Heart right ventricle (tissue), 16 donors: ENCODE measurements around the gene FAM13B. TPM values are rescaled to one million over a fixed set of nuclear protein-coding genes. Genes with fewer than 3 reads are reported as not detected.
"Not testable (repeated sequence)": the region's sequence is repeated elsewhere in the genome, so short reads cannot be mapped to it uniquely, and the experiment has no call there.

Experiments
- ATAC-seq, 8 donors: fragments of 200-7000 bp; cut with Tn5 transposase; one replicate each; pipeline ENCODE4 v1.9.1; 2020; ENCODE audit warnings: mild to moderate bottlenecking in 8 of 8, moderate library complexity in 8 of 8, moderate number of reproducible peaks in 1 of 8
- DNase-seq, 2 donors: peaks; one replicate each; pipeline ENCODE4 v3.0.0-alpha.2; 2020
- H3K27ac ChIP-seq, 10 donors: fragments of 200-600 bp; sonication (generic) in 2 of 10; one replicate each; pipeline versions ENCODE4 v1.5.0 to v1.8.0; 2020 to 2022; ENCODE audit warnings: mild to moderate bottlenecking in 3 of 10
- H3K27me3 ChIP-seq, 7 donors: fragments of 200-600 bp; one replicate each; pipeline ENCODE4 v1.8.0; 2021 to 2022; ENCODE audit warnings: mild to moderate bottlenecking in 2 of 7
- H3K36me3 ChIP-seq, 9 donors: fragments of 200-600 bp; sonication (generic) in 1 of 9; one replicate each; pipeline versions ENCODE4 v1.5.0 to v1.8.0; 2020 to 2022; ENCODE audit warnings: mild to moderate bottlenecking in 2 of 9
- H3K4me1 ChIP-seq, 9 donors: fragments of 200-600 bp; sonication (generic) in 1 of 9; one replicate each; pipeline versions ENCODE4 v1.5.0 to v1.8.0; 2020 to 2022; ENCODE audit warnings: mild to moderate bottlenecking in 4 of 9
- H3K4me3 ChIP-seq, 10 donors: fragments of 200-600 bp; sonication (generic) in 2 of 10; one replicate each; pipeline versions ENCODE4 v1.5.0 to v1.8.0; 2020 to 2022; ENCODE audit warnings: mild to moderate bottlenecking in 7 of 10, moderate library complexity in 2 of 10
- H3K9me3 ChIP-seq, 11 donors: fragments of 200-600 bp in 10 of 11; sonication (generic) in 2 of 11; one replicate each; pipeline versions ENCODE4 v1.5.0 to v1.8.0; 2013 to 2022; ENCODE audit warnings: mild to moderate bottlenecking in 2 of 11, control low read depth in 1 of 11, moderate library complexity in 1 of 11
- WGBS, 2 donors: extraction: QIAGEN DNeasy Blood & Tissue Kit; methylation state at CpG; one replicate each; pipeline ENCODE4 v1.1.7; 2013; ENCODE audit warnings: inconsistent platforms in 1 of 2; 5-methylcytosine and 5-hydroxymethylcytosine counted together
- intact Hi-C, 10 donors: fragments of 100-400 bp; cut with DNase I; formaldehyde crosslinking; loops; one replicate each; pipeline versions ENCODE4 v1.11.1 to v1.14.2; 2022
- polyA plus RNA-seq, 2 donors: library from polyadenylated mRNA; stranded (reverse); fragments of 200-250 nt; gene quantifications; one replicate each; pipeline ENCODE4 v1.2.3, GENCODE V29; 2013
- total RNA-seq, 10 donors: library from RNA; stranded (reverse); fragmentation: NEBNext Ultra II Directional in 3 of 10; extraction: Animal tissue kit (Norgen Biotek cat#: 25700) in 3 of 10; gene quantifications; one replicate each; pipeline versions ENCODE4 v1.2.1 to v1.2.4, GENCODE V29; 2021 to 2023
- TF ChIP-seq, protein P1 (sequence below), 9 donors: fragments of 200-600 bp; sonication (generic) in 2 of 9; IDR thresholded peaks; one replicate each; pipeline versions ENCODE4 v1.5.0 to v1.8.0; 2021 to 2022; ENCODE audit warnings: antibody characterized with exemption in 9 of 9, mild to moderate bottlenecking in 5 of 9, moderate library complexity in 1 of 9
- donor health status: Arrhythmogenic right ventricular cardiomyopathy.
- donor health status: ischemic (EF 13 %, LVEDD 7.1; RV severe dilation, severe dysfunction).
- donor health status: healthy with polysubstance abuse.
- donor health status: DM: no; HTN: yes; CAD: no.
- donor health status: DM: no; HTN: no; CAD: no.
- donor health status: ischemic (EF 25% LVEDD 6.9; RV normal size, moderate dysfunction).
- donor health status: ischemic (EF 25% LVEDD 5.7; RV mildly dilated, moderate dysfunction).
- donor health status: healthy.
- donor health status: DM: yes; HTN: yes; CAD: no.
- donor health status: Ischemic cardiomyopathy.
- donor health status: ischemic (EF 35%, LVEDD 5.7; RV mildly dilated, moderate dysfunction).
- donor health status: nonischemic (EF 11% LVEDD 7.7; RV severe dilation, severe dysfunction).
- donor health status: DM: yes; HTN: yes; CAD: no.
- donor health status: PGD.
- donor health status: ischemic (EF 29% LVEDD 5.4; RV normal size, mild dysfunction).
- donor health status: nonischemic (EF 23%, LVEDD 6.1; RV moderate dilation, normal function).

The FAM13B gene
- total and polyA plus RNA-seq, 12 donors, result 8.8 to 47.4 (median 31.6) TPM

- 72 to 77% methylated on average over 3 of the region's 3 CpGs for WGBS, 2 donors
- Histone ChIP-seq H3K4me3 (no peak overlapping the region), H3K27ac (no peak overlapping the region), H3K27me3 (peaks cover 0 to 9% (median 0%) of the 10 kb centered on the region in 7 donors), H3K9me3 (no peaks in the 10 kb centered on the region), H3K4me1 (peaks cover 0 to 9% (median 0%) of the 10 kb centered on the region in 9 donors), H3K36me3 (no peaks in the 10 kb centered on the region)
- no peak for ATAC-seq
- DNase-seq, result no peak
- intact Hi-C loops, result no loop called here
- TF ChIP-seq, protein P1, sequence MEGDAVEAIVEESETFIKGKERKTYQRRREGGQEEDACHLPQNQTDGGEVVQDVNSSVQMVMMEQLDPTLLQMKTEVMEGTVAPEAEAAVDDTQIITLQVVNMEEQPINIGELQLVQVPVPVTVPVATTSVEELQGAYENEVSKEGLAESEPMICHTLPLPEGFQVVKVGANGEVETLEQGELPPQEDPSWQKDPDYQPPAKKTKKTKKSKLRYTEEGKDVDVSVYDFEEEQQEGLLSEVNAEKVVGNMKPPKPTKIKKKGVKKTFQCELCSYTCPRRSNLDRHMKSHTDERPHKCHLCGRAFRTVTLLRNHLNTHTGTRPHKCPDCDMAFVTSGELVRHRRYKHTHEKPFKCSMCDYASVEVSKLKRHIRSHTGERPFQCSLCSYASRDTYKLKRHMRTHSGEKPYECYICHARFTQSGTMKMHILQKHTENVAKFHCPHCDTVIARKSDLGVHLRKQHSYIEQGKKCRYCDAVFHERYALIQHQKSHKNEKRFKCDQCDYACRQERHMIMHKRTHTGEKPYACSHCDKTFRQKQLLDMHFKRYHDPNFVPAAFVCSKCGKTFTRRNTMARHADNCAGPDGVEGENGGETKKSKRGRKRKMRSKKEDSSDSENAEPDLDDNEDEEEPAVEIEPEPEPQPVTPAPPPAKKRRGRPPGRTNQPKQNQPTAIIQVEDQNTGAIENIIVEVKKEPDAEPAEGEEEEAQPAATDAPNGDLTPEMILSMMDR (IDR thresholded peaks at IDR 0.05), result no peak
These were observed 20.7 kb upstream of the FAM13B start for GRCh38 chr5:138053554-138053953.

- 96 to 100% methylated on average over 1 of the region's 1 CpG for WGBS, 2 donors
- H3K9me3 ChIP-seq, ATAC-seq, H3K36me3 ChIP-seq, H3K27me3 ChIP-seq, H3K4me3 ChIP-seq, intact Hi-C loops, DNase-seq: not testable (repeated sequence)
- peaks cover 0 to 12% (median 0%) of the 10 kb centered on the region in 9 donors for H3K4me1 ChIP-seq
- peak overlapping the region in 5 of 10 donors; percentile 9 to 72 (median 65) for H3K27ac ChIP-seq
These were observed 19.8 kb upstream of the FAM13B start for GRCh38 chr5:138052718-138053117.

DNA sequence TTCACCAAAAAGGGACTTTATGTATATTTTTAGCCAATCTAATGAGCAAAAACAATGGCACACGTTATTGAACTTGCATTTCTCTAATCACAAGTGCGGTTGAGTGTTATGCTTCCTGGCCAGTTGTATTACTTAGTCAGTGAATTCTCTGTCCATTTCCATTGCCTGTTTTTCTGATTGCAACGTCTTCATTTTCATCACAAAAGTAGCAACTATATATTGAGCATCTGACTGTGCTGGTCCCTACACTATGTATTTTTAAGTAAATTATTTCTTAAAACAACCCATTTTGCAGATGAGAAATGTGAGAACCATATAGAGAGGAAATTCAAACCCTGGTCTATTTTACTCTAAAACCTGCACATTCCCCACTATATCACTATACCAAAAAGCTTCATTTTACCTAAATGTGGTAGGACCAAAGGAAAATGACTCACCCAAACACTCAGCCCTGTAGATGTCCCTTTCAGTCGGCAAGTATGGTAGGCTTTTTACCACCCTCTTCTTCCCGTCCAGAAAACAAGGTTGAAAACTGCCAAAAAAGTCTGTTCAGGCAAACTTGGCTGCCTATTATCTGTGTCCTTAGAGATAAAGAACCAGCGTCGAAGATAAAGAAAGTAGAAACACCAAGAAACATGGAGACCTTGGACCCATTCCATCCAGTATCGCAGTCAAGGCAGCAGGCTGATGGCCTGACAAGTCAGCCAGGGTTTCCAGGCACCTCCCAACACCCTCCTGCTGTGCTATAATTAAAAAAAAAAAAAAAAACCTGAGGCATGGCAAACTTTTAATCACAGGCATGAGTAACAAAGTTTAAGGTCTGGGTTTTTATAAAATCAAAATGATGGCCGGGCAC, 18.8 kb upstream of the FAM13B start:
- H3K27me3 ChIP-seq, result peaks cover 0 to 7% (median 0%) of the 10 kb centered on the region in 7 donors
- DNase-seq (peak; percentile 39 to 40), ATAC-seq (peak; percentile 55 to 96 (median 89))
- H3K9me3 ChIP-seq, result no peaks in the 10 kb centered on the region
- H3K4me3 ChIP-seq, result peak overlapping the region in 9 of 10 donors; percentile 12 to 51 (median 40)
- intact Hi-C loops, result no loop called here
- H3K27ac ChIP-seq, result peak overlapping the region; percentile 9 to 83 (median 60)
- no peaks in the 10 kb centered on the region for H3K36me3 ChIP-seq
- peaks cover 0 to 12% (median 0%) of the 10 kb centered on the region in 9 donors for H3K4me1 ChIP-seq
- TF ChIP-seq, protein P1 (IDR thresholded peaks at IDR 0.05), result no peak
- WGBS, 2 donors, result 33 to 42% methylated on average over 9 of the region's 9 CpGs

GRCh38 chr5:138045283-138045682, 12.4 kb upstream of the FAM13B start:
- H3K36me3 ChIP-seq, H3K27ac ChIP-seq, ATAC-seq, intact Hi-C loops, H3K27me3 ChIP-seq, H3K9me3 ChIP-seq, DNase-seq, H3K4me3 ChIP-seq: not testable (repeated sequence)
- WGBS, 2 donors, result 96% methylated on average over 3 of the region's 3 CpGs
- H3K4me1 ChIP-seq, result peaks cover 0 to 12% (median 0%) of the 10 kb centered on the region in 9 donors

DNA sequence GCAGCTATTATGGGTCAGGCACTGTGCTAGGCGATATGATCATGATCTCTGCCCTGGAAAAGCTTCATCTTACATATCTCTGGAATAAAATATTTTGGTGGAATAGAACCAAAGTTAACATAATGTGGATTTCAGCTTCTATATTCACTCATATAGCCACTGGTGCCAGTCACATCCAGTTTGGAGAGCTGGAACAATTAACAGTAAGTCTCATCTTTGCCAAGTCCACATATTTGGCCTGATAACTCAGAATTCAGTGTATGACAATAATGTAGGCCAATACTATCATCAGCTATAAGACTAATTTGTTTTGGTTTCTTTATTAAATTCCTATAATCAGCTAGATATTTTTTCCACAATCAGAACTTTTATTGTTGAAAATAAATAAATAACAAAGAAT, 5.9 kb upstream of the FAM13B start:
- H3K4me1 ChIP-seq, result peaks cover 0 to 23% (median 10%) of the 10 kb centered on the region in 9 donors
- WGBS, 2 donors, result 76 to 96% methylated on average over 1 of the region's 1 CpG
- H3K27me3 ChIP-seq, result no peaks in the 10 kb centered on the region
- H3K36me3 ChIP-seq, result no peaks in the 10 kb centered on the region
- TF ChIP-seq, protein P1 (IDR thresholded peaks at IDR 0.05), result no peak
- no peak overlapping the region for H3K27ac ChIP-seq
- ATAC-seq (no peak), DNase-seq (no peak)
- no peaks in the 10 kb centered on the region for H3K9me3 ChIP-seq
- no peak overlapping the region for H3K4me3 ChIP-seq
- intact Hi-C loops, result loop anchor here in 5 of 10 donors (2.0 to 10.0 kb wide), 5 partner anchors 28 to 284 kb away; partner anchors contain the start of gene HNRNPA0 (in 1 of the 5)
